A549 treated with CpdA at 1 μM for 4 hours (cell line): ENCODE results near the gene OR51D1. TPM values are rescaled to one million over a fixed set of nuclear protein-coding genes. Genes with fewer than 3 reads are reported as not detected.

Experiments used
- total RNA-seq: library from RNA; stranded (reverse); fragments of 200-300 nt; extraction: Qiagen RNA extraction; gene quantifications from 5 replicates; pipeline ENCODE4 v1.2.3, GENCODE V29; 2022; ENCODE audit warnings: low read depth

OR51D1 gene
- total RNA-seq = not detected in 5 replicates

DNA sequence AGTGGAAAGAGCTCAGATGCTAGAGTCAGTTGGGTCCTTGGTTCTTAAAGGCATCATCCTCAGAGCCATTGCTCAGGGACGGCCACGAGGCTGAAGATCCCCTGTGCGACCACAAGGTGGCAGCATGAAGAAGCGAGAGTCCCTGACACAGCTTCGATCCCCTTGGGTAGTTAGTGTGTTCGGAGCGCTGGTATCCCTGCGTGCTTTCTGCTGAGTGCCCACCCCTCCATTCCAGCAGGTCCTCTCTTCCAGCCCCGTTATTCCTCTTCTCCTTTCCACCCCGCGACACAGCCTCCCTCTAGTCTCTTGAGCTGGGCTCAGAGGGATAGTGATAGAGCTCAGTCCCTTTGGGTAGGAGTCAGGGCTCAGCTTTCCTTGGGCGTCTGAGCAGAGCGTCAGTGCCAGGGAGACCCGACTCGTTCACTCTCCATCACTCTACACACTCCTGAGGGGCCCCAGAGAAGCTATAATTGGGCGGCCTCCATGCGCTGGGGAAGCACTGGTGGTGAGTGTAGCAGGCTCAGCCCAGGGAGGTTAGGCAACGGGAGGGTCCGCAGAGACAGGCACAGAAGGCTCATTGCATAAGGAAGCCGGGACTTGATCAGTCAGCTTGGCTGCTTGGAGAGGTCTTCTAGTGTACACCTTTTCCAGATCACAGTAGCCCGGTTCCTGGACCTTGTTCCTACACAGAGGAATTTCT is at the start of gene OR51D1:
Gene OR51D1, plus strand, starts transcription at position 516 of the 700 bp plus-strand sequence. CDS start 2,314 bp downstream, outside the sequence.

GRCh38 chr11:4593739-4594138 is 43.5 kb upstream of the OR51D1 start, which contains the start of gene OR52I1:
OR52I1 (plus strand) TSS chr11:4594039; CDS start chr11:4594039, 0 bp downstream.

GRCh38 chr11:4607781-4608666 is 29.3 kb upstream of the OR51D1 start, which contains the start of gene TRIM68:
TRIM68 (minus strand) TSS chr11:4608231; CDS start chr11:4605504, 2,727 bp downstream.

GRCh38 chr11:4643682-4644081 is 6.4 kb downstream of the OR51D1 start, which contains the start of gene OR51E1:
OR51E1 (plus strand) TSS chr11:4643982; CDS start chr11:4652527, 8,545 bp downstream.

Other genes starting within 250 kb of the OR51D1 start
- gene TRIM21, start 243.8 kb upstream of the OR51D1 start, total RNA-seq = 18.0 to 24.6 TPM (median 20.7 TPM) in 5 replicates
- gene OR52K2, start 188.2 kb upstream of the OR51D1 start, total RNA-seq = not detected in 5 replicates
- gene OR52K1, start 154.8 kb upstream of the OR51D1 start, total RNA-seq = not detected in 5 replicates
- gene OR52M1, start 92.3 kb upstream of the OR51D1 start, total RNA-seq = not detected in 5 replicates
- gene OR52I2, start 55.7 kb upstream of the OR51D1 start, total RNA-seq = not detected in 5 replicates
- not detected in 5 replicates for gene OR52I1, start 43.4 kb upstream of the OR51D1 start, total RNA-seq
- gene TRIM68, start 29.2 kb upstream of the OR51D1 start, total RNA-seq = 8.0 to 10.8 TPM (median 9.3 TPM) in 5 replicates
- not detected in 5 replicates for gene OR51E1, start 6.5 kb downstream of the OR51D1 start, total RNA-seq
- gene OR51E2, start 60.4 kb downstream of the OR51D1 start, total RNA-seq = 0.02 to 0.14 TPM in 2 of 5 replicates, not detected in the others
- not detected in 5 replicates for gene MMP26, start 67.3 kb downstream of the OR51D1 start, total RNA-seq
- gene OR51F1, start 132.5 kb downstream of the OR51D1 start, total RNA-seq = not detected in 5 replicates
- not detected in 5 replicates for gene OR52R1, start 166.9 kb downstream of the OR51D1 start, total RNA-seq
- gene OR51F2, start 183.8 kb downstream of the OR51D1 start, total RNA-seq = not detected in 5 replicates
- not detected in 5 replicates for gene OR51S1, start 211.7 kb downstream of the OR51D1 start, total RNA-seq
- not detected in 5 replicates for gene OR51T1, start 244.4 kb downstream of the OR51D1 start, total RNA-seq